CD4-positive, alpha-beta T cell treated with Interleukin-21 for 1 hour (primary cell): ENCODE data around the gene DNAJC25.

ENCODE experiments used
- DNase-seq: peaks from one replicate; pipeline ENCODE4 v3.0.0-alpha.2; 2020

DNAJC25 gene

GRCh38 chr9:111674319-111674718 lies 43.2 kb downstream of the DNAJC25 start:
- no peak for DNase-seq

GRCh38 chr9:111676116-111676515 lies 45.0 kb downstream of the DNAJC25 start:
- no peak for DNase-seq

DNA sequence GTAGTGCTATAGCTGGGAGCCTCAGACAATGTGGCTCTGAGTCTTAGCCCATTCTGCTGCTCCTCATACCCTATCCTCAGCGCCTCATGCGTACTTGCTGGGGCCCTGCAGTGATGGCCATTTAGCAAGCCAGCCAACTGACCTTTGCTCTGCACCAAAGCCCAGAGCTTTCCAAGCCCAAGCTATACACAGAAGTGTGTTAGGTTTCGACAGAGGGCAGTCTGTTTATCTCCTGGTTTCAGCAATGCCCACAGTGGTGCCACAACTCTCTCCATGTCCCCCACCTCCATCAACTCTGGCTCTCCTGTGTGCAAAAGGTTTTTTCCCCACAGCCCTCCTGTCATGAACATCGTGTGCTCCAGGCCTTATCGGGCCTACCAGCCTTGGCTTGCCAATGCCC lies 47.2 kb downstream of the DNAJC25 start:
- no peak for DNase-seq

GRCh38 chr9:111679199-111679598 lies 48.1 kb downstream of the DNAJC25 start:
- DNase-seq: no peak

DNA sequence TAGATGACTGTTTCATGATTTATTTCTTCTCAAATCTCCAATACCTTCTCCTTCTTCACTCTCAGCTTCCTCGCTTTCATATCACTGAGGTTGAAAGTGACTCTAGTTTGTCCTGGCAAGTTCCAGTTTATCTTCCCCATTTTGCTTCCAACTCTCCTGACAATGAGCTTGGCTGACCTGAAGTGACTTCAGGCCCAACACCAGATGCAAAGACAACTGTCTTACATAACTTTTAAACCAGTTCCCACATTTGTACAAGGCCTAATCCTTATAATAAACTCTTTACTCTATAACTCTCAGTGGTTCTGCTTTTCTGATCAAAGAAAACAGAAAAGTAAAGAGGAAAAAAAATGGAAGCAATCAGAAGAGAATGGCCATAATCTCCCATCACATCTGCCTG lies 52.3 kb downstream of the DNAJC25 start:
- DNase-seq: no peak

GRCh38 chr9:111691672-111692329 lies 60.7 kb downstream of the DNAJC25 start:
- peak; percentile 25 for DNase-seq

DNA sequence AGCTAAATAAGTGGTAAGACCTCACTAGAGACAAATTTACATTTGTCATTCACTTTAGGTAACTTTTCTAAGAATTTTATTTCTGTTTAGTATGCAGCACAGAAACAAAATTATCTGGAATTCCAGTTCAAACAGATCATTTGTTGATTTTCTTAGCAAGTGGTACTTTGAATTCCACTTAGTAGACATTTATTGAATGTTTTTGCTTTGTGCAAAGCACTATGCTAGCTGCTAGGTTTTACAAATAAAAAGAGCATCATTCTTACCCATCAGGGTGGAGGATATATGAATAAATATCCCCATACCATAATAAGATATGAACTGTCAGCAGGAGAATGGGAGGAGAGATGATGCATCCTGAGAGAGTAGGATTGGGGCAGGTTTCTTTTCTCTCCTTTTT lies 65.7 kb downstream of the DNAJC25 start:
- no peak for DNase-seq

GRCh38 chr9:111700776-111701175 lies 69.6 kb downstream of the DNAJC25 start:
- DNase-seq: no peak
